Spleen (tissue), 7 donors: ENCODE results near the gene TOR1B.

Experiments used
- CTCF ChIP-seq, 11 experiments: fragments of 200-600 bp in 7 of 11; fragments of 450-650 bp in 4 of 11; sonication (generic) in 4 of 11; IDR thresholded peaks in 8 of 11; conservative IDR thresholded peaks in 3 of 11; 1 replicate in 7 of 11; 2 replicates in 4 of 11; pipeline versions ENCODE4 v1.4.0 to v1.8.0; 2016 to 2021; ENCODE audit warnings: antibody characterized with exemption in 11 of 11, inconsistent platforms in 4 of 11, mild to moderate bottlenecking in 1 of 11
- POLR2AphosphoS5 ChIP-seq, 3 donors: sonication (generic); formaldehyde crosslinking; IDR thresholded peaks; one replicate each; pipeline ENCODE4 v1.5.1; 2017; ENCODE audit warnings: antibody characterized with exemption in 3 of 3
- donor health status: DM: no; HTN: no; CAD: no; lungs with moderate emphysema.
- donor health status: DM: no; HTN: no; CAD: no.
- donor health status: DM: no; HTN: no; CAD: no.

- TF ChIP-seq CTCF (IDR thresholded peaks at IDR 0.05 in 8 of 11, conservative IDR thresholded peaks at IDR 0.05 in 3 of 11) (no peak), POLR2AphosphoS5 (IDR thresholded peaks at IDR 0.05) (no peak)
Observed at GRCh38 chr9:129761901-129762369, 41.0 kb upstream of the TOR1B start.
